Stimulated activated CD8-positive, alpha-beta memory T cell treated with anti-CD3 and anti-CD28 coated beads, Interleukin-15, amount 100 ng/mL, for 48 hours (primary cell): ENCODE measurements around the gene HSF2BP.
A peak's percentile ranks its signal among the peaks of the same experiment; 100 is the strongest.
"Not testable (repeated sequence)": the region's sequence is repeated elsewhere in the genome, so short reads cannot be mapped to it uniquely, and the experiment has no call there.

Experiments
- DNase-seq, 2 donors: peaks; one replicate each; pipeline ENCODE4 v3.0.0-alpha.2; 2020; ENCODE audit warnings: low read depth in 2 of 2

HSF2BP gene

DNA sequence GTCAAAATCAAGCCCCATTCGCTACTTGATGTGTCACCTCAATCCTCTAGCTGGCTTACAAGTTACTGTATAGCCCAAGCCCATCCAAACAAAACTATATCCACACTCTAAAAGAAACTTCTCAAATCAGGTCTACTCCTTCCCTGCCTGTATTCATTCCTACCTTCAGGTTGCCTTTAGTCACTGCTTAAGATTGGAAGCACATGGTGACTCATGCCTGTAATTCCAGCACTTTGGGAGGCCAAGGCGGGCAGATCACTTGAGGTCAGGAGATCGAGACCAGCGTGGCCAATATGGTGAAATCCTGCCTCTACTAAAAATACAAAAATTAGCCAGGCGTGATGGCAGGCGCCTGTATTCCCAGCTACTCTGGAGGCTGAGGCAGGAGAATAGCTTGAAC is 7.4 kb downstream of the HSF2BP start:
- not testable (repeated sequence) for DNase-seq

DNA sequence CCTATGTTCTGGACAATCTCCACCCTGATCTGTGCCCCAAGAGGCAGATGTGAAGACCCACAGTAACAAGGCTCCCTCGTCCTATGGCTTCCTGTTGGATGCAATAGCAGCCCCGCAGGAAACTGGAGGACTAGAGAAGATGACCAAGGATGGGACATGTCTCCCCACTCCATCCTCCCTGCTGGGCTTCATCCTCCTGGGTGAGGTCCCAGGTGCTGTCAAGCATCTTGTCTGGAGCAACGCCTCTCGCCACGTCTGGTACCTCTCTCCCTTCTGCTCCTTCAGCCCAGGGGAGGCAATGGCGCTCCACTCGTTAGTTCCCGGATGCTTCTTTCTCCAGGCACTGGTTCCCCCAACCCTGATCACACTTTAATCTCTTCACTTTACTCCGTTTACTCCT is 11.1 kb downstream of the HSF2BP start:
- no peak for DNase-seq

GRCh38 chr21:43646550-43647260 is 12.6 kb downstream of the HSF2BP start:
- peak; percentile 68 to 73 for DNase-seq

- no peak for DNase-seq
Measured at GRCh38 chr21:43645976-43646375, 13.3 kb downstream of the HSF2BP start.

DNA sequence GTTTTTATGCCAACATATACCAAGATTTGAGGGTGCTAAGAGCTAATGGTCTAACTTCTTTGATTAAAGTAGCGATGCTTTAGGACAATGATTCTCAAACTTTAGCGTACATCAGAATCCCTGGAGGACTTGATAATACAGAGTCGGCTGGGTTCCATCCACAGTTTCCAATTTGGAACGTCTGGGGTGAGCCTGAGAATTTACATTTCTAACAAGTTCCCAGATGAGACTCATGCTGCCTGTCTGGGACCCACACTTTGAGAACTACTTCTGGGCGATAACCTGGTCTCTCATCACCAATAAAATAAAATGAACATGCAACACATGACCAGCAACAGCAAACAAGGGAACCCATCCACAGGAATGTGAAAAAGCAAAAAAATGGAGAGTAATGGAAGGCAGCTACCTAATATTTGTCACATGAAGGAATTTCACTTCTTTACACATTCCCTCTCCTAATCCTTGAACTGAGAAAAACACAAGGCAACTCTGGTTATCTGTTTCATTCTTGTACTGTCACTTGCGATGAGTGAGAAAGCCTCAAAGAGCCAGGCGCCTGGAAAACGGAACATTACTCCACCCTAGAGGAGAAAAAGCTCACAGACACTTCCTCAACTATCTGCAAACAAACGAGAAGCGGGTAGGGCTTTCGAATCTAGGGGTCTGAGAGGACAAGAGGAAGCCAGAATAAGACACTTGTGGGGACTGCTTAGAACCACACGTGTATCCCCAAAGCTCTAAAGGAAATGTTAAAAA is 14.0 kb downstream of the HSF2BP start:
- no peak for DNase-seq

- DNase-seq: no peak
Measured at GRCh38 chr21:43644609-43645008, 14.7 kb downstream of the HSF2BP start.

- no peak for DNase-seq
Measured at GRCh38 chr21:43644071-43644470, 15.2 kb downstream of the HSF2BP start.

DNA sequence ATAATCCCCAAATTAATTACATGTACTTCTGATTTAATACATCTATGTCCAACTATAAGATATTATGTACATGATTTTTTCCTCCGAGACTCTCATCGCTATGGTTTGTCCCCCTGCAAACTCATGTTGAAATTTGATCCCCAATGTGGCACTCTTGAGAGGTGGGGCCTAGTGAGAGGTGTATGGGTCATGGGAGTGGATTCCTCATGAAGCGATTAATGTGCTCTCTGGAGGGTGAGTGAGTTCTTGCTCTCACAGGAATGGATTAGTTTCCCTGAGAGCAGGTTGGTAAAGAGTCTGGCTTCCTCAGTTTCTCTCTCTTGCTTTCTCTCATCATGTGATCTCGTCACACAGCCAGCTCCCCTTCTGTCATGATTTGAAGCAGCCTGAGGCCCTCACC is 16.1 kb downstream of the HSF2BP start:
- no peak for DNase-seq

DNA sequence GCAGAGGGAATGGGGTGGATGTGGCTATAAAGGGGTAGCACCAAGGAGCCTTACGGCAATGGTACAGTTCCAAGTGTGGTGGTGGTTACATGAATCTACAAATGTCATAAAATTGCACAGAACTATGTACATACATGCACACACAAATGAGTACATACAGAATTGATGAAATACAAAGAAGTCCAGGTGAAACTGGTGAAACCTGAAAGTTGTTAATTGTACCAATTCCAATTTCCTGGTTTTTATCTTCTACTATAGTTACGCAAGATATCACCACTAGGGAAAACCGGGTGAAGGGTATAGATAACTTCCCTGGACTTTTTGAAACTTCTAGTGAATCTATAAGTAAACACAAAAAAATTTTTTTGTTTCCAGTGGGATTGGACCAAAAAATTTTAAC is 18.9 kb downstream of the HSF2BP start:
- DNase-seq: no peak

GRCh38 chr21:43639470-43640353 is 19.6 kb downstream of the HSF2BP start:
- DNase-seq: no peak

GRCh38 chr21:43637530-43638158 is 21.6 kb downstream of the HSF2BP start:
- no peak for DNase-seq

GRCh38 chr21:43635436-43635835 is 23.9 kb downstream of the HSF2BP start:
- DNase-seq: no peak

- DNase-seq: no peak
Measured at GRCh38 chr21:43634618-43635017, 24.7 kb downstream of the HSF2BP start.

GRCh38 chr21:43632373-43632905 is 26.8 kb downstream of the HSF2BP start:
- no peak for DNase-seq

- no peak for DNase-seq
Measured at GRCh38 chr21:43631411-43632107, 27.7 kb downstream of the HSF2BP start.

- no peak for DNase-seq
Measured at GRCh38 chr21:43627527-43627926, 31.8 kb downstream of the HSF2BP start.

DNA sequence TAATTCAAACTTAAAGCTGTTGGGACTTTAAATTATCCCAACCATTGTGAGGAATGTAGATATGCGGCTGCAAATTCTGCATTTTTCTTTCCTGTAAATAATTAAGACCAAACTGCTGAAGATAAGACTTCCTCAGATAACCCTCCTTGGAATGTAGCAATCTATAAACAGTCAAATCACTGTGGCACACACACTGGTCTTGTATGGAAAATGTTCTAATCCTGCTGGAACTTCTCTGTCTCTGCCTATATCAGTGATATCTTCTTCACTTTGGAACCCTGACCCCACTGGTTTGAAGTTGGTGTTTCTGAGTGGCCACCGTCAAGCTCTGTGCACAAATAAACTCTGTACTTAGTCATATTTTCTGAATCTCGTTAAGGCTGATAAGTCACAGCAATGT is 32.9 kb downstream of the HSF2BP start:
- no peak for DNase-seq

DNA sequence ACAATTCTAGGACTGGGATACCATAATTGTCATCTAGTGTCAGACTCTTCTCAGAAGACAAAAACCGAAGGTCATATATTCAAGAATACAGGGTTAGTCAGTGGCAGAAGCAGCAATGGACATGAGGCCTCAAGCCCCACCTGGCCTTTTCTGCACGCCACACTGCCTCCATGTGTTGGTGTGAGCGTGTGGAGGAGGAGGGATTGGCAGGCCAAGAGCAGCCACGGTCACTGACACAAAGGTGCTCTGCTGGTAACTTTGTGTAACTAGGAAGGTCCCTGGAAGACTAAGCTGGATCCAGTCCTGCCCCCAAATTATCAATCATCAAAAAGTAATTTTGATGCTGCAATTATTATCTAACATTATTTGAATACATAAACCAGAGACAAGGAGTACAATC is 34.9 kb downstream of the HSF2BP start:
- DNase-seq: no peak

DNA sequence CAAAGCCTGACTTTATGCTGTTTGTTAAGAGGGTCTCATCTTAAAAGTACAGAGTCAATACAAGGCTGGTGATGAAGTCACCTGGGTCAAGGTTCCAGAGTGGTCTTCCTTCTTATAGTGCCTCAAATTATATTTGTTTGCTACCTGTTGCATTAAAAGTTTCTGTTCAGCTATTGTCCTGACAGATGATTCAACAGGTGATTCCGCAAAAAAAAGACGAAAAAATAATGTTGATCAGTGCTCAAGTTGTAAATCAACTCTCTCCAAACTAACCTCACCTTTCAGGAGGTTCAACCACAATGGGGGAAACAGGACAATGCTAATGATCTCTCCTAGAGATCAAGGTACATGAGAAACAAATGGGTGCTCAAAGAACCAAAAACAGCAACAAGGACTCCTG is 35.7 kb downstream of the HSF2BP start:
- no peak for DNase-seq

GRCh38 chr21:43622796-43623195 is 36.5 kb downstream of the HSF2BP start:
- DNase-seq: no peak

DNA sequence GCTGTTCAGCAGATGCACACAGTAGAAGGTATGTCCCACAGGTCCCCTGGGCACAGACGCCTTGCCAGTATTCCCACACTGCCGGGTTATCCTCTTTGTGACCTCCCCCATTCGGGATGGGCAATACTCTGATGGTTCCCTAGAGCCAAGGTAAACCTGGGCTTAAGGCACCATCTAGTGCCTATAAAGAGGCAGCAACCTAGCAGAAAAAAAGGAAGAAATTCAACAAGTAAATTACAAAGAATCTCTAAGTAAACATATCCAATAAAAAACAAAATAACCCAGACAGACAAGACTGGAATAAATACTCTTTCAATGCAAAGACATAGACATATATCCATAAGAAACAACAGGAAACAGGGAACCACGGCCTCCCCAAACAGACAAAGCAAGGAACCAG is 39.4 kb downstream of the HSF2BP start:
- no peak for DNase-seq
